Measurements from ENCODE around the gene VWA8. TPM values are rescaled to one million over a fixed set of nuclear protein-coding genes. Genes with fewer than 3 reads are reported as not detected.

Gene VWA8
- total RNA-seq, 1 donor from 2014 or later, result 12.2 TPM

GRCh38 chr13:41595298-41595697, 365.6 kb downstream of the VWA8 start:
- Mint-ChIP-seq H3K27ac (ENCODE audit: unreplicated experiment) (no peak overlapping the region), H3K9me3 (ENCODE audit: low read depth) (no peaks in the 10 kb centered on the region), H3K4me1 (ENCODE audit: low read depth) (peaks cover 30% of the 10 kb centered on the region), H3K36me3 (ENCODE audit: low read depth) (peaks cover under 1% of the 10 kb centered on the region), H3K4me3 (ENCODE audit: unreplicated experiment) (no peak overlapping the region), H3K27me3 (ENCODE audit: low read depth) (no peaks in the 10 kb centered on the region)
- TF ChIP-seq CTCF (IDR thresholded peaks at IDR 0.05), result no peak
- no peak for DNase-seq (ENCODE audit: low spot score)

- Mint-ChIP-seq H3K4me3 (ENCODE audit: unreplicated experiment) (no peak overlapping the region), H3K27me3 (ENCODE audit: low read depth) (no peaks in the 10 kb centered on the region), H3K27ac (ENCODE audit: unreplicated experiment) (no peak overlapping the region), H3K36me3 (ENCODE audit: low read depth) (peaks cover 7% of the 10 kb centered on the region), H3K9me3 (ENCODE audit: low read depth) (no peaks in the 10 kb centered on the region), H3K4me1 (ENCODE audit: low read depth) (peaks cover 13% of the 10 kb centered on the region)
- no peak for TF ChIP-seq CTCF (IDR thresholded peaks at IDR 0.05)
- no peak for DNase-seq (ENCODE audit: low spot score)
These were observed 370.3 kb downstream of the VWA8 start for GRCh38 chr13:41590643-41591042.

- Mint-ChIP-seq H3K36me3 (ENCODE audit: low read depth) (peaks cover 7% of the 10 kb centered on the region), H3K9me3 (ENCODE audit: low read depth) (no peaks in the 10 kb centered on the region), H3K27ac (ENCODE audit: unreplicated experiment) (no peak overlapping the region), H3K4me3 (ENCODE audit: unreplicated experiment) (no peak overlapping the region), H3K4me1 (ENCODE audit: low read depth) (peaks cover 8% of the 10 kb centered on the region), H3K27me3 (ENCODE audit: low read depth) (no peaks in the 10 kb centered on the region)
- TF ChIP-seq CTCF (IDR thresholded peaks at IDR 0.05), result no peak
- no peak for DNase-seq (ENCODE audit: low spot score)
These were observed 370.8 kb downstream of the VWA8 start for GRCh38 chr13:41590122-41590521.

GRCh38 chr13:41589434-41589833, 371.5 kb downstream of the VWA8 start:
- Mint-ChIP-seq H3K4me1 (ENCODE audit: low read depth) (peaks cover 8% of the 10 kb centered on the region), H3K27me3 (ENCODE audit: low read depth) (no peaks in the 10 kb centered on the region), H3K36me3 (ENCODE audit: low read depth) (peaks cover 7% of the 10 kb centered on the region), H3K9me3 (ENCODE audit: low read depth) (no peaks in the 10 kb centered on the region), H3K27ac (ENCODE audit: unreplicated experiment) (no peak overlapping the region), H3K4me3 (ENCODE audit: unreplicated experiment) (no peak overlapping the region)
- no peak for TF ChIP-seq CTCF (IDR thresholded peaks at IDR 0.05)
- no peak for DNase-seq (ENCODE audit: low spot score)

- Mint-ChIP-seq H3K4me1 (ENCODE audit: low read depth) (peaks cover 8% of the 10 kb centered on the region), H3K27ac (ENCODE audit: unreplicated experiment) (peak overlapping the region; percentile 79), H3K9me3 (ENCODE audit: low read depth) (no peaks in the 10 kb centered on the region), H3K4me3 (ENCODE audit: unreplicated experiment) (no peak overlapping the region), H3K36me3 (ENCODE audit: low read depth) (peaks cover 8% of the 10 kb centered on the region), H3K27me3 (ENCODE audit: low read depth) (no peaks in the 10 kb centered on the region)
- DNase-seq (ENCODE audit: low spot score), result no peak
- no peak for TF ChIP-seq CTCF (IDR thresholded peaks at IDR 0.05)
These were observed 372.0 kb downstream of the VWA8 start for GRCh38 chr13:41588899-41589298.
